GM18498 (cell line): Measurements from ENCODE around the gene GLB1L3.
"Not testable (repeated sequence)": the region's sequence is repeated elsewhere in the genome, so short reads cannot be mapped to it uniquely, and the experiment has no call there.

Experiments used
- ATAC-seq: cut with Tn5 transposase; IDR thresholded peaks from one replicate; pipeline ENCODE4 v1.9.1; 2021; ENCODE audit warnings: mild to moderate bottlenecking, moderate library complexity; ENCODE audit not compliant: unreplicated experiment

The GLB1L3 gene

DNA sequence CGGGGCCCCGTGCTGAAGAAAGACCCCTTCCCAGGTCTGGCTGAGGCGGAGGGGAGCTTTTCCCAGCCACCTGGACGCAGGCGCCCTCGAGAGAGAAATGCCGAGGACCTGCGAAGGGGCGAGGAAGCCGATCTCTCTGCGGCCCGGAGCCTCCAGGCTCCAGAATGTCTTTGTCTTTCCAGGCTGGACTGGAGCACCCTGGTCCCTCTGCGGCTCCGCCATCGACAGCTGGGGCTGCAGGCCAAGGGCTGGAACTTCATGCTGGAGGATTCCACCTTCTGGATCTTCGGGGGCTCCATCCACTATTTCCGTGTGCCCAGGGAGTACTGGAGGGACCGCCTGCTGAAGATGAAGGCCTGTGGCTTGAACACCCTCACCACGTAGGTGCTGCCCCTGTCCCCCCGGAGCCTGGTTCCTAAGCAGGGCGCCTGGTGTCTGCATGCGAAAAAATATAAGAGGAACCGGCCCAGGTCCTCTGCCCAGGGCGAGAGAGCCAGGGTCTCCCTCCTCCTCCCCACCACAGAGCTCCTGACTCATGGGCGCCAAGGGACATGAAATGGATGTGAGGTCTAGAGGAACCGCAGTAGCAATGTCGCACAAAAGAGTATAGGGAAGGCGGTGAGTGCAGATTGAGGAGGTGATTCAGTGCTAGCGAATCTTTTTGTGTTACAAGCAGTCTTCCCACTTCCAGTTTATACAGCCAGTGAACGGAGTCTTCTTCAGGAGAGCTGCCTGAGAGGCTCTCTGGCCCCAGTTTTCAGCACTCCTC lies 66.6 kb downstream of the GLB1L3 start:
- ATAC-seq: no peak

- ATAC-seq: no peak
Observed at GRCh38 chr11:134343646-134344045, 67.5 kb downstream of the GLB1L3 start.

DNA sequence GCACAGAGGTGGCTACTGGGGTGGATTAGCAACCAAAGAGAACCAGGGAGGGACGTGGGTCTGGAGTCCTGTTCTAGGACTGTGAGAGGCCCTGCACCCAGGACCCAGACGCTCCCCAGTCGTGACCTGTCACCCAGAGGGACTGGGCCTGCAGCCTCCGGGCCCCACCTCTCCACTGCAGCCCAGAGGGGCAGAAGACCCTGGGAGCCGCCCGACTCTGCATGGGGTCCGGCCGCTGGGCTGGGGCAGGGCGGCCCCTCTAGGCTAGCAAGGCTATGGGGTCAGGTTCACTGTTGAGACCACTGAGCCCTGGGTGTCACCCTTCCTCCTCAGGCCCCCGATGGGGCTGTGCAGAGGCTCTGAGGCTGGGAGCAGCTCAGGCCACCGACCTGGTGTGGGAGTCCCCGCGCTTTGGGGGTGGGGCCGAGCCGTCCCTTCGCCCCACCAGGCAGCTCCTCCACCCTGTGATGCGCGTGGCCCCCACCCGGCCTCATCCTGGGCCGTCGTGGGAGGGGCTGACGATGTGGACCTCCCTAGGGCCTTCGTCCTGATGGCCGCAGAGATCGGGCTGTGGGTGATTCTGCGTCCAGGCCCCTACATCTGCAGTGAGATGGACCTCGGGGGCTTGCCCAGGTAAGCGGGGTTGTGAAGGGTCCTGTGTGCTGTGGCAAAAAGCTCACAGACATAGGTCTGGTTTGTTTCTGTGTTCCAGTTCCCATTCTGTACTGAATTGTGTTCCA lies 68.5 kb downstream of the GLB1L3 start:
- ATAC-seq: not testable (repeated sequence)

GRCh38 chr11:134345237-134345550 lies 69.0 kb downstream of the GLB1L3 start:
- no peak for ATAC-seq

- ATAC-seq: no peak
Observed at GRCh38 chr11:134346101-134346975, 70.2 kb downstream of the GLB1L3 start.

DNA sequence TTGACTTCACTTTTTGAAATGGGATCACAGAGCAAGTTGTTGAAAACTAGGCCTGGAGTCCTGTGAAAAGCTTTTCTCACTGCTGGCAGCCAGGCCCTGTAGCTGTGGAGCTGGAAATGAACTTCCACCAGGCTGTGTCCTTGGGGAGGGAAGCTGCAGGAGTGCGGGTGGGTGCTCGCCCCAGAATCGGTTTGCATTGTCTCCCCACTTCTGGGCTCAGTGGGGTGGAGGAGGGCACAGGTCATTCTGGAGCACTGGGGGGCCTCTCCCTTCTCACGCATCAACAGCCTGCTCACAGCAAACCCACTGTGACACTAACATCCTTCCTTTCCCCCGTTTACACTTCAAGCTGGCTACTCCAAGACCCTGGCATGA lies 70.8 kb downstream of the GLB1L3 start:
- ATAC-seq: no peak

DNA sequence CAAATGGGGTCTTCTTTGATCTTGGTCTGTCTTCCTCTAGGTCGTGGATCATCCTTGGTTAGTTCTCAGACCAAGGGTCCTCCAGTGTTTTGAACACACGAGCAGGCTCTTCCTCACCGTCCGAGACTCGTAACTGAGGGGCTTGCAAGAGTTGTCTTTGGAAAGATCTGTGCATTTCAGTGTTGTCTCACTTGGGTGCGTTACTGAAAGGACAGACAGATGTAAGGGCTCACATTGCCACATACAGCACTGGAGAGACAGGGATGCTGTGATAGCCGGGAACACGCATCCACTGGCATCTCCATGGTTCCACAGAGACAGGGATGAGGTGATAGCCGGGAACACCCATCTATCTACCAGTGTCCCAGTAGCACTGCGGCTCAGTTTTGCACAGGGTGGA lies 71.3 kb downstream of the GLB1L3 start:
- no peak for ATAC-seq

DNA sequence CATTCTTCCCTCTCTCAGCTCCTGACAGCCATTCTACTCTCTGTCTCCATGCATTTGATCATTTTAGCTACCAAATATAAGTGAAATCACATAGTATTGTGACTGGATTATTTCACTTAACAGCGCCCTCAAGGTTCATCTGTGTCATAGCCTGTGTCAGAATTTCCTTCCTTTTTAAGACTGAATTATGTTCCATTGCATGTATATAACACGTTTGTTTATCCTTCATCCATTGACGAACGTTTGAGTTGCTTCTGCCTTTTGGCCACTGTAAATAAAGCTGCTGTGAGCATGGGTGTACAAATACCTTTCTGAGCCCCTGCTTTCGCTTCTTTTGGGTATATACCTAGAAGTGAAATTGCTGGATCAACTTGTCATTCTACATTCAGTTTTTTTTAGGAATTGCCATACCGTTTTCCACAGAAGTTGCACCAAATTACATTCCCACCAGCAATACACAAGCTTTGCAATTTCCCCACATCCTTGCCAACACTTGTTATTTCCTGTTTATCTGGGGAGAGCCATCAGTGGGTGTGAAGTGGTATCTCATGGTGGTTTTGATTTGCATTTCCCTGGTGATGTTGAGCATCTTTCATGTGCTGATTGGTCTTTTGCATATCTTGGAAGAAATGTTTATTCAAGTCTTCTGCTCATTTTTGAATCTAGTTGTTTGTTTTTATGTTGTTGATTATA lies 73.1 kb downstream of the GLB1L3 start:
- ATAC-seq: no peak

- no peak for ATAC-seq
Observed at GRCh38 chr11:134349802-134350355, 73.7 kb downstream of the GLB1L3 start.

DNA sequence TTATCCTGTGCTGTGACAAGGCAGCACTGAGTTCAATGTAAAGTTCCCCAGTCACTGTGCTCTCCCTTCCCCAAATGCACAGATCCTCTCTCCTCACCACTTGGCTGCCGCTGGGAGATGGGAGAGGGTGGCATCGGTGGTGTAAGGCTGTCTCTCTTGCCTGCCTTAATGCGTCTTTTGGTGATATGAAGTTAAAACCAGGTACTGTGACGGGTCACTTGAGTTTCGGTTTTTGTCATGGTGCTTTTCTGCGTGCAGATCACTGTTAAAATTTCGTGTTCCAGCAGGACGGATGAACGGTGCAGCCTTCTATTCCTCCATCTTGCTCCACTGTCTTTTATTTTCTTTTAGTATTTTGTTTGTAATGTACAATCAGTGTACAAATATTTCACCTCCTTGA lies 74.2 kb downstream of the GLB1L3 start:
- no peak for ATAC-seq

DNA sequence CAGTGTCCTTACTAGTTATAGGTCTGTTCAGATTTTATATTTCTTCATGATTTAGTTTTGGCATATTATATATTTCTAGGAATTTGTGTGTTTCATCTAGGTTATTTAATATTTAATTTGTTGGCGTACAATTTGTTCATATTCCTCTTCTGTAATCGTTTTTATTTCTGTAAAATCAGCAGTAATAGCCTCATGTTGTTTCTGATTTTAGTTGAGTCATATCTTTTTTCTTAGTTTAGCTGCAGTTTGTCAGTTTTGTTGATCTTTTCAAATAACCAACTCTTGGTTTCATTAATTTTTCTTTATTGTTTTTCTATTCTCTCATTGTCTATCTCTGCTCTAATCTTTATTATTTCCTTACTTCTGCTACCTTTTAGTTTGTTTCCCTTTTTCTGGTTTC lies 75.9 kb downstream of the GLB1L3 start:
- ATAC-seq: no peak

DNA sequence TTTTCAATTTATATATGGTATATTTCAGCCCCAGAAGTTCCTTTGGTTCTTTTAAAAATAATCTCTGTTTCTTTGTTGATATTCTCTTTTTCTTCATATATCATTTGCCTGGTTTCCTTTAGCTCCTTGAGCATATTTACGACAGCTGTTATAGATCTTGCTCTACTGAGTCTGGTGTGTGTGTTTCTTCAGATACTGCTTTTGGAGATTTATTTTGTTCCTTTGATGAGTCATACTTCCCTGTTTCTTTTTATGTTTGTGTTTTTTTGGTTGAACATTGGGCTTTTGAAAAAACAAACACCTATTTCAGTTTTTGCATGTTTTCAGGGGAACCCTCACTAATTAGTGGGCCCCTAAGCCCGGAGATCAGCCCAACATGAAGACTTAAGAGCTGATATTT lies 79.0 kb downstream of the GLB1L3 start:
- no peak for ATAC-seq

DNA sequence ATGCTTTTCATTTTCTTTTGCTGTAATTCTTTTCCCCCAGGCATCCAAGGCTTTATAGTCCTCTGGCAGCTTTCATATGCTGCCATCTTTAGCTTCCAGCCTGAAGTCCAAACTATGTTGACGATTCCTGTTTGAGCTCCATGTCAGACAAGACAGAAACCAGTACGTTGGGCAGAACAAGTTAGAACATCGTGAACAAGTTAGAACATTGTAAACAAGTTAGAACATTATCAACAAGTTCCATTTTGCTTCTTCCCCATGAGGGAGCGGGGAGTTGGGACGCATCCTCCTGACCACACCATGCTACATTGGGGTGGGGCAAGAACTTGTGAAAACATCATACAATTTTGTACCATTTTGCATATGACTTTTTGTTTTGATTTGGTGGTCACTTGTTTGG lies 79.5 kb downstream of the GLB1L3 start:
- ATAC-seq: no peak

GRCh38 chr11:134356656-134357544 lies 80.7 kb downstream of the GLB1L3 start:
- ATAC-seq: no peak

DNA sequence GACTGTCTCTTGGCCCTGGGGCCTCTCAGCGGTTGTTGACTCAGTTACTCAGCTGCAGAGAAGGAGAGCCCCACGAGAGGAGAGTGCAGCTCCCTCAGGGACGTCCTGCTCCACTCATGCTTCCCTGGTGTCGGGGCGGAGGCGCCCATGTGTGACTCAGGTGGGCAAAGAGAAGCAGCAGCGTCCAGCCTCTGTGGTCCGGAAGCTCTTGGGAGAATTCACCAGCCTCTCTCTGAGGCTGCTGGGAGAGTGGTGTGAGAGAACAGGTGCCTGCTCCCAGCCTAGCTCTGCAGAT lies 81.3 kb downstream of the GLB1L3 start:
- no peak for ATAC-seq

DNA sequence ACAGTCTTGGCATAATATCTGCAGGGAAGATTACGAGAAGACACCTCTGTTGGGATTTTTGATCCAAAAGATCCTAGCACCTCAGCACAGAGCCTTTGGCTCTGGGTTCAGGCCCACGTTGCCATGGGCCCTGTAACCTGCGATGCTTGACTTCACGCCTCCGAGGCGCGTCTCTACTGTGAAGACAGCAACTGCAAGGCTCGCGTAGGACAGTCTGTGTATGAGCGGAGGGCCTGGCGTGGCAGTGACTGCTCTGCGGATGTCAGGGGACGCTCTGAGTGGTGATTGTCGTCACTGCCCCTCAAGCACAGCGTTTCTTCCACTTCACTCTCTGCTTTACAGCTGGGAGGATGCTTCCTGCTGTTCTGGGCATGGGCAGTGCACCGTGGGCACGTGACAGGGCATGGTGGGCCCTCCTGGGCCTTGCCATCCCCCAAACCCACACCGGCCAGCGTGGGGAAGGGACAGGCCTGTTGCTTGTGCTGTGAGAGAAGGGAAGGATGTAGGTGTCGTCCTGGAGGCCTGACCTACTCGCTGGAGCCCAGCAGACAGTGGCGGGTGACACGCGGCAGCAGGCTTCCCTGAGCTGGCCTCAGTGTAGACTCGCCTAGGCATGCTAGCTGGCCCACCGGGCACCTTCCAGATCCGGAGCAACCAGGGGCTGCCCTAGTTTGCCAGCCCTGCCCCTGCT lies 82.1 kb downstream of the GLB1L3 start:
- no peak for ATAC-seq

GRCh38 chr11:134358856-134359490 lies 82.8 kb downstream of the GLB1L3 start:
- no peak for ATAC-seq

DNA sequence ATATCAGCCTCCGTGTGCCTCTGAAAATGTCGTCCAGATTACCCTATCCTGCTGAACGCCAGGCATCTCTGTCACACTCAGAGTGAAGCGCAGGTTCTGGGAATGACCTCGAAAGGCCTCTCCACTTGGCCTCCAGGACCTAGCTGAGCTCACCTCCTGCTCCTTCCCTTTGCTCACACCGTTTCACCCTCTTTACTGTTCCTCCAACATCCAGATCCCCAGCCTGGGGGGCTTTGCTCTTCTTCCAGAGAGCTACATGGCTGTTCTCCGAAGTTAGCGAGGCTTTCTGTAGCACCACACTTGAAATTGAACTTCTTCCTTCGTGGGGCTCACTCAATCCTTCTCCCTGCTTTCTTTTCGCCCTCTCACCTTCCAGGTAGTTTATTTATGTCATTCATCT lies 83.5 kb downstream of the GLB1L3 start:
- ATAC-seq: no peak
